BJ (cell line): ENCODE results near the gene ADTRP. TPM values are rescaled to one million over a fixed set of nuclear protein-coding genes. Genes with fewer than 3 reads are reported as not detected.

ENCODE experiments used
- CTCF ChIA-PET: fragments of 350-600 bp; formaldehyde crosslinking; extraction: SDS; loops from one replicate; lab custom pipeline; 2021; ENCODE audit warnings: antibody characterized with exemption, inconsistent platforms; lab: Yijun Ruan, JAX
- POLR2A ChIA-PET: fragments of 300-600 bp; sonication (Branson Sonifier 250); formaldehyde crosslinking; extraction: SDS; loops from one replicate; lab custom pipeline; 2021; ENCODE audit warnings: antibody characterized with exemption; lab: Charles Lee
- DNase-seq: peaks from one replicate; pipeline ENCODE4 v3.0.0-alpha.2; 2011; ENCODE audit warnings: low read depth
- H3K27me3 ChIP-seq: 2 replicates; pipeline ENCODE4 v1.6.0; 2011; ENCODE audit warnings: low read length; ENCODE audit not compliant: control insufficient read depth, insufficient read depth
- H3K36me3 ChIP-seq: 2 replicates; pipeline ENCODE4 v1.5.1; 2011; ENCODE audit warnings: low read length; ENCODE audit not compliant: control insufficient read depth, insufficient read depth
- H3K4me3 ChIP-seq: 2 replicates; pipeline ENCODE4 v1.5.1; 2011; ENCODE audit warnings: low read depth, mild to moderate bottlenecking, control low read depth, low read length
- polyA plus RNA-seq: library from polyadenylated mRNA; depleted of rRNA; stranded (reverse); fragments of >200 nt; gene quantifications from 2 replicates; pipeline ENCODE4 v1.2.3, GENCODE V29; 2011
- TF ChIP-seq, protein P1 (sequence below): IDR thresholded peaks from 2 replicates; pipeline ENCODE4 v1.5.1; 2011; ENCODE audit warnings: low read depth, mild to moderate bottlenecking, control low read depth, inconsistent platforms, low read length, moderate library complexity; ENCODE audit not compliant: insufficient read depth

Gene ADTRP
- polyA plus RNA-seq, 1 experiment = 0.58 TPM

DNA sequence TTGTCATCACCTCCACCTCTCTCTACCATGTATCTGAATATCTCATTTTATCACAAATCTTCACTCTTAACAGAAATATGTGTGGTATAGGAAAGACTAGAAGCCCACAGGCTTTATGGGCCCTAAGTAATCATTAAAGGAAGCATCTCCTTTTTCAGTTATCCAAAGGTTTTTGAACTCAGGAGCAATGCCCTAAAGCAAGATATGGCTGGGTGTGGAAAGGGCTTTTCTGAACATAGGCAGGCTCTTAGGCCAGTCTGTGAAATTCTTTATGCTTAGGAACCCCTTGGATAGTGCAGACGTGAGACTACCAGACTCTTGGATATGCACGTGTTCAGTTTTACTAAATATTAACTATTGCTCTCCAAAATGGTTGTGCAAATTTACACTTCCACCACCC is 99.5 kb downstream of the ADTRP start:
- H3K27me3 ChIP-seq = no peaks in the 10 kb centered on the region
- CTCF ChIA-PET = interaction anchor here (1.6 kb wide), 1 partner anchor 24 kb away, joined by 5 read pairs; no protein-coding TSS in a partner anchor
- POLR2A ChIA-PET = no interaction called here
- H3K36me3 ChIP-seq = no peaks in the 10 kb centered on the region
- no peak for DNase-seq
- H3K4me3 ChIP-seq = no peak overlapping the region
- TF ChIP-seq, protein P1, sequence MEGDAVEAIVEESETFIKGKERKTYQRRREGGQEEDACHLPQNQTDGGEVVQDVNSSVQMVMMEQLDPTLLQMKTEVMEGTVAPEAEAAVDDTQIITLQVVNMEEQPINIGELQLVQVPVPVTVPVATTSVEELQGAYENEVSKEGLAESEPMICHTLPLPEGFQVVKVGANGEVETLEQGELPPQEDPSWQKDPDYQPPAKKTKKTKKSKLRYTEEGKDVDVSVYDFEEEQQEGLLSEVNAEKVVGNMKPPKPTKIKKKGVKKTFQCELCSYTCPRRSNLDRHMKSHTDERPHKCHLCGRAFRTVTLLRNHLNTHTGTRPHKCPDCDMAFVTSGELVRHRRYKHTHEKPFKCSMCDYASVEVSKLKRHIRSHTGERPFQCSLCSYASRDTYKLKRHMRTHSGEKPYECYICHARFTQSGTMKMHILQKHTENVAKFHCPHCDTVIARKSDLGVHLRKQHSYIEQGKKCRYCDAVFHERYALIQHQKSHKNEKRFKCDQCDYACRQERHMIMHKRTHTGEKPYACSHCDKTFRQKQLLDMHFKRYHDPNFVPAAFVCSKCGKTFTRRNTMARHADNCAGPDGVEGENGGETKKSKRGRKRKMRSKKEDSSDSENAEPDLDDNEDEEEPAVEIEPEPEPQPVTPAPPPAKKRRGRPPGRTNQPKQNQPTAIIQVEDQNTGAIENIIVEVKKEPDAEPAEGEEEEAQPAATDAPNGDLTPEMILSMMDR = no peak

GRCh38 chr6:11675601-11676000 is 103.0 kb downstream of the ADTRP start:
- DNase-seq = no peak
- CTCF ChIA-PET = no interaction called here
- TF ChIP-seq, protein P1 = no peak
- POLR2A ChIA-PET = no interaction called here
- no peak overlapping the region for H3K4me3 ChIP-seq
- no peaks in the 10 kb centered on the region for H3K36me3 ChIP-seq
- H3K27me3 ChIP-seq = no peaks in the 10 kb centered on the region

DNA sequence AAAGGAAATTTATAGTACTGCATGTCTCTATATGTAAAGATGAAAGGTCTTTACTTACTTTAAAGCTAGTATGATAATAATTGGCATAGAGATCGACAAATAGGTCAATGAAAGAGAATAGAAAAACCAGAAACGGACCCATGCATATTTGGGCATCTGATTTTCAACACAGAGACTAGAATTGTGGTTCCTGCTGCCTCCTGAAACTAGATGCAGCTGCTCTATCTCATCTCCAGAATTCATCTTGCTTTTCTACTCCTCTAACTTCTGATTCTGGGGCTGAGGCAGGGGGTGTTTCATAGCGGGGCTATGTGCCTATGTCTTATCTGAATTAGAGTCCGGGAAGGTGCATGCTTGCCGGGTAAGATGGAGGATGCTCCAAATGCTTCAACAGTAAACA is 105.9 kb downstream of the ADTRP start:
- POLR2A ChIA-PET = no interaction called here
- TF ChIP-seq, protein P1 = no peak
- CTCF ChIA-PET = interaction anchor here (0.7 to 1.2 kb wide), 4 partner anchors 17 to 27 kb away, joined by 3 read pairs; no protein-coding TSS in a partner anchor

GRCh38 chr6:11672256-11672655 is 106.3 kb downstream of the ADTRP start:
- ChIA-PET CTCF (interaction anchor here (0.7 kb wide), 1 partner anchor 19 kb away, joined by 3 read pairs; no protein-coding TSS in a partner anchor), POLR2A (no interaction called here)
- no peaks in the 10 kb centered on the region for H3K36me3 ChIP-seq
- no peaks in the 10 kb centered on the region for H3K27me3 ChIP-seq
- DNase-seq = no peak
- H3K4me3 ChIP-seq = no peak overlapping the region
- TF ChIP-seq, protein P1 = no peak

More for the DNA sequence above, 105.9 kb downstream of the ADTRP start:
- no peaks in the 10 kb centered on the region for H3K27me3 ChIP-seq
- no peaks in the 10 kb centered on the region for H3K36me3 ChIP-seq
- no peak for DNase-seq
- H3K4me3 ChIP-seq = no peak overlapping the region

- H3K4me3 ChIP-seq = no peak overlapping the region
- ChIA-PET POLR2A (no interaction called here), CTCF (interaction anchor here (1.1 to 1.4 kb wide), 2 partner anchors 10 to 14 kb away, joined by 4 read pairs; no protein-coding TSS in a partner anchor)
- no peaks in the 10 kb centered on the region for H3K27me3 ChIP-seq
- DNase-seq = no peak
- TF ChIP-seq, protein P1 = no peak
- no peaks in the 10 kb centered on the region for H3K36me3 ChIP-seq
These were observed 108.9 kb downstream of the ADTRP start for GRCh38 chr6:11669696-11670095.
